ENCODE results near the gene CLIP1.

DNA sequence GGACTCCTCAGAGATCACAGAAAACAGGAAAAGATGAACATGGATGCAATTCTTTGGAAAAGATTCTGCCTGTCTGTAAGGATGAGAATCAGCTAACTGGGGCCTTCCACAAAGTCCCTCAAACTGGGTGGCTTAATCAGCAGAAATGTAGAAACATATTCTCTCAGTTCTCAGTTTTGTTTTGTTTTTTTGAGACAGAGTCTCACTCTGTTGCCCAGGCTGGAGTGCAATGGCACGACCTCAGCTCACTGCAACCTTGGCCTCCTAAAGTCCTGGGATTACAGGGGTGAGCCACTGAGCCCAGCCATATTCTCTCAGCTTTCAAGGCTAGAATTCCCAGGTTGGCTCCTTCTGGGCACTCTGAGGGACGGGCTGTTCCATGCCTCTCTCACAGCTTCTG is 38.2 kb upstream of the CLIP1 start:
- TF ChIP-seq, protein P1, sequence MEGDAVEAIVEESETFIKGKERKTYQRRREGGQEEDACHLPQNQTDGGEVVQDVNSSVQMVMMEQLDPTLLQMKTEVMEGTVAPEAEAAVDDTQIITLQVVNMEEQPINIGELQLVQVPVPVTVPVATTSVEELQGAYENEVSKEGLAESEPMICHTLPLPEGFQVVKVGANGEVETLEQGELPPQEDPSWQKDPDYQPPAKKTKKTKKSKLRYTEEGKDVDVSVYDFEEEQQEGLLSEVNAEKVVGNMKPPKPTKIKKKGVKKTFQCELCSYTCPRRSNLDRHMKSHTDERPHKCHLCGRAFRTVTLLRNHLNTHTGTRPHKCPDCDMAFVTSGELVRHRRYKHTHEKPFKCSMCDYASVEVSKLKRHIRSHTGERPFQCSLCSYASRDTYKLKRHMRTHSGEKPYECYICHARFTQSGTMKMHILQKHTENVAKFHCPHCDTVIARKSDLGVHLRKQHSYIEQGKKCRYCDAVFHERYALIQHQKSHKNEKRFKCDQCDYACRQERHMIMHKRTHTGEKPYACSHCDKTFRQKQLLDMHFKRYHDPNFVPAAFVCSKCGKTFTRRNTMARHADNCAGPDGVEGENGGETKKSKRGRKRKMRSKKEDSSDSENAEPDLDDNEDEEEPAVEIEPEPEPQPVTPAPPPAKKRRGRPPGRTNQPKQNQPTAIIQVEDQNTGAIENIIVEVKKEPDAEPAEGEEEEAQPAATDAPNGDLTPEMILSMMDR (IDR thresholded peaks at IDR 0.05), result no peak
- TF ChIP-seq POLR2A (IDR thresholded peaks at IDR 0.05), result no peak

All from Peyer's patch (tissue), 4 donors.